GM18505 (cell line): ENCODE measurements around the gene FGF19.
A peak's percentile ranks its signal among the peaks of the same experiment; 100 is the strongest.

ENCODE experiments used
- ATAC-seq: cut with Tn5 transposase; IDR thresholded peaks from one replicate; pipeline ENCODE4 v1.9.1; 2021; ENCODE audit not compliant: unreplicated experiment
- POLR2A ChIP-seq: IDR thresholded peaks from 4 replicates; pipeline ENCODE4 v1.6.1; 2011; ENCODE audit warnings: borderline replicate concordance; ENCODE audit not compliant: insufficient read depth, insufficient read length; ENCODE audit errors: extremely low read depth

Gene FGF19

GRCh38 chr11:69682221-69682620, 21.6 kb downstream of the FGF19 start:
- ATAC-seq, result no peak
- no peak for TF ChIP-seq POLR2A

DNA sequence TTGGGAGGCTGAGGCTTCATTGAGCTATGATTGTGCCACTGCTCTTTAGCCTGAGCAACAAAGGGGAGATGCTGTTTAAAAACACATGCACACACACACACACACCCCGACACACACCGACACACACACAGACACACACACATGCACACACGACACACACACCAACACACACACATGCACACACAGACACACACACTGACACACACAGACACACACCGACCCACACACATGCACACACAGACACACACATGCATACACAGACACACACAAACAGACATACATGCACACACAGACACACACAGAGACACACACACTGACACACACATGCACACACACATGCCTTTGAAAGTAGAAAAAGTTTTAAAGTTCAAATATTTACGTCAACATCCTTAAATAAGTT, 23.1 kb downstream of the FGF19 start:
- ATAC-seq, result no peak
- no peak for TF ChIP-seq POLR2A

DNA sequence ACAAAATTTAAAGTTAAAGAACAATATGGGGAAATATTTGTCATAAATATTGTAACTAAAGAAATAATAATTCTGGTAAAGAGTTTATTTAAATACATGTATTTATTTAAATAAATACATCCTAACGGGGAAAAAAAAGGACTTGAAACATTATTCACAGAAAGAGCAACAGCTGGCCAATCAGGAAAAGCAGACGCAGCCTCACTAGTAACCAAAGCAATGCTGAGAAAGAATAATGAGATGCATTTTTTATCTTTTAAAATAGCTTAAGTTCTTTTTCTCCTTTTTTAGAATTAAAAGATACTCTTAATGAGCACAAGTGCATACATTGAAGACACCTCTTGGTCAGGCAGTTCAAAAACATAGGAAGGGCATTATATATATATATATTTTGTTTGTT, 26.1 kb downstream of the FGF19 start:
- no peak for TF ChIP-seq POLR2A
- ATAC-seq, result no peak

DNA sequence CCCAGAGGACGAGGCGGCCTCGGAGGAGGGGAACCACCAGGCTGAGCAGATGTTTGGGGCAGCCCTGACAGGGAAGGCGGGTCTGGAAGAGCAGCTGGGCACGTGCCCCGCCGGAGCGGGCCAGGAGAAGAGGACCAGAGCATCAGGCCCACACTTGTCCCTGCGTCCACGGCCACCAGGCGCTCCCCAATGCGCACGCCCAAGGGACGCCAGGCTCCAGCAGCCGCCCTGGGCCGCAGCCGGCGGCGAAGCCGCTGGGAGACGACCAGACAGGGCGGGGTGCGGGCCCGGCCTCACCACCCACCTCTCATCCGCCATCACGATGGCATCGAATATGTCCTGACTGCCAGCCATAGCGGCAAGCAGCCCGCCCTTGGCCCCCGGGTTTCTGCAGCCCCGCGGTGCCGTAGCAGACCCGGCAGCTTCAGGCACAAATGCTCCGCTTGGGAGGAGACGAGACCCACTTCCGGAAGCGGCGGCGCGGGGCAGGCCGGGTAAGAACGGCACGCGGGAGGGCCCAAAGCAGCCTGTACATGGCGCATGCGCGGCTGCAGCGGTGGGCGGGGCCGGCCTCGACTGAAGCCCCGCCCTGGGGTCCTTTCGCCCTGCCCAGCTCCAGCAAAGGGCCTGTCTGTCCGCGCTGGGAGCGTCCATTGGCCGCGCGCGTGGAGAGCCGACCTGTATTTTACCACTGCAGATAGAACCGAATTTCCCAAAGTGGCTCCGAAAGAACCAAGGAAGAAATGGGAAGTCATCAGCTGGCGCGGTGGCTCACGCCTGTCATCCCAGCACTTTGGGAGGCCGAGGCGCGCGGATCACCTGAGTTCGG, 28.7 kb downstream of the FGF19 start, which contains the start of gene LTO1:
Gene LTO1 (minus strand): TSS at position 468 of the 829 bp plus-strand sequence. CDS start 114 bp downstream, at position 354.
- peak; percentile 80 for ATAC-seq
- peak; percentile 93 for TF ChIP-seq POLR2A

DNA sequence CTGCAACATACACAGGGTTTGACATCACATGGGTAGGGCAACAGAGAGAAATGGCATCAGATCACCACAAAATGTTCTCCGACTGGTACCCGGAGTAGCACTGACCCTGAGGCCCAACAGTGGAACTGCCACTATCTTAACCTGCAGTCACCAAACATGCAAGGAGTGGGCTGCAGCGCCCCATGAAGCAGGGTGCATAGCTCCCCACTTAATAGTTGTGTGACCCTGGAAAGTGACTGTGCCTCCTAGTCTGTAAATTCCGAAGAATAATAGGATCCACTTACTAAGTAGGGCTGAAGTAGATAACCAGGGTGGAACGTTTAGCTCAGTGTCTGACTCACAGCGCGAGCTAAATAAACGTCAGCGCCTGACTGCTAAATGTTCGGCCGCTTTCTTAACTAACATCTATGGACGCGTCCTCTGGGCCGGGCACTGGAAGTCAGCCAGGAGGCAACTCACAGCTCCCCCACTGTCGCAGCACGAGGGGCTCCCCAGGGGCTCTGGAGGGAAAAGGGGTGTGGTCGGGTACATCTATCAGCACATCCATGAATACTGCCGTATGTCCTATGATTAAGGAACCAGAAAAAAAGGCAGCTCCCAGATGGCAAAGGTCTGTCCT, 29.4 kb downstream of the FGF19 start:
- no peak for ATAC-seq
- no peak for TF ChIP-seq POLR2A

DNA sequence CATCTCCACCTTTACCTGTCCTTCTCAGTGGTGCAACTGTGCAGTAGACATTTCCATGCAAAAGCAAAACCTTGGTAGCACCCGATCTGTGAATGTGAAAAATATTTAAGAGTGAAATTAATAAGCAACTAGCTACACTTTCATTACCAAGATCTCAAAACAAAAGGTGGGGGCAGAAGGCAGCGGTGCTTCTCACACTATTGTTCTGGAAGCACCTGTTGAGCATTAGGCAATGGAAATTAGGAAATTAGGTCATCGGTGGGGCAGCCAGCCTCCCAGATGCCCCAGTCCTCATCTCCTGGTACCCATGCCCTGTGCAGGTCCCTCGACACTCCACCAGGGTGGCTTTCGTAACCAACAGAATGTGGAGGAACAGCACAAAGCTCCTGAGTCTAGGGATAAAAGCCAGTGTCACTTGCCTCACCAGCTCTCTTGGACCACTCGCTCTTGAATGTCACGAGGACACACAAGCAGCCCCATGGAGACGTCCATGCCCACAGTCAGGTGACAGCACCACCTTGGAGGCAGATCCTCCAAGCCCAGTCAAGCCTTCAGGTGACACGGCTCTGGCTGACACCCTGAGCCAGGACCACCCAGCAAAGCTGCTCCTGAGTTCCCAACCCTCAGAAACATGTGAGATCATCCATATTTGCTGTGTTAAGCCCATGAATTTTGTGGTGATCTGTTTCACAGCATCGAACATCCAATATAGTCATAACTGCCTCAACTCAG, 31.9 kb downstream of the FGF19 start:
- no peak for TF ChIP-seq POLR2A
- no peak for ATAC-seq

DNA sequence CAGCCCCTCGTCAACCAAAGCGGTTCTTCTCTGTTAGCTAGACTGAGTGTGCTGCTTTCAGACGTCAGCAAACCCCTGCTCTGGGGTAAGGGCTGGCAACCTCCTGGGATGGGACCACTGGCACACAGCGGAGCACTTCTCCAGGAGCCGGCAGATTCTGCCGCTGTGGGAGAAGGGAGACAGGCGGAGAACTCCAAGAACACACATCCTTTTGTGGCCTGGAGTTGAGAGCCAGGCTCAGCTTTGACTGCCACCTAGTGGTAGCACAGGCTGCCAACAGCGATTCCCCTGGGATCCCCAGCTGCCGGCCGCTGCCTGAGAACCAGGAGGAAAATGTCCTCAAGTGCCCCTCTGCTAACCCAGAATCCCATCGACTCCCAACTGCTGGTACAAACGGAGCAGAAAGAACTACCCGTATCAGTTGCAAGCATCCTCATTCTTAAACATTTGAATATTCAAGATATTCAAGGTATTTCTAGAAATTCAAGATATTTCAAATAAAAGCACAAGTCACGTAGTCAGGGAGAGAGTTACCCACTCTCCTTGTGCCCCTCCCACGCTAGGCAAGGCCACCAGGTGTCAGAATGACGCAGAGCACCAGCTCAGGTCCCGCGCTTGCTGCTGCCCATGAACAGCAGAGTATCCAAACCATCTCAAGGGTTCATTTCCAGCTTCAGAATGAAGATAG, 33.5 kb downstream of the FGF19 start:
- TF ChIP-seq POLR2A, result no peak
- ATAC-seq, result no peak

GRCh38 chr11:69669486-69669885, 34.3 kb downstream of the FGF19 start:
- no peak for ATAC-seq
- TF ChIP-seq POLR2A, result no peak

DNA sequence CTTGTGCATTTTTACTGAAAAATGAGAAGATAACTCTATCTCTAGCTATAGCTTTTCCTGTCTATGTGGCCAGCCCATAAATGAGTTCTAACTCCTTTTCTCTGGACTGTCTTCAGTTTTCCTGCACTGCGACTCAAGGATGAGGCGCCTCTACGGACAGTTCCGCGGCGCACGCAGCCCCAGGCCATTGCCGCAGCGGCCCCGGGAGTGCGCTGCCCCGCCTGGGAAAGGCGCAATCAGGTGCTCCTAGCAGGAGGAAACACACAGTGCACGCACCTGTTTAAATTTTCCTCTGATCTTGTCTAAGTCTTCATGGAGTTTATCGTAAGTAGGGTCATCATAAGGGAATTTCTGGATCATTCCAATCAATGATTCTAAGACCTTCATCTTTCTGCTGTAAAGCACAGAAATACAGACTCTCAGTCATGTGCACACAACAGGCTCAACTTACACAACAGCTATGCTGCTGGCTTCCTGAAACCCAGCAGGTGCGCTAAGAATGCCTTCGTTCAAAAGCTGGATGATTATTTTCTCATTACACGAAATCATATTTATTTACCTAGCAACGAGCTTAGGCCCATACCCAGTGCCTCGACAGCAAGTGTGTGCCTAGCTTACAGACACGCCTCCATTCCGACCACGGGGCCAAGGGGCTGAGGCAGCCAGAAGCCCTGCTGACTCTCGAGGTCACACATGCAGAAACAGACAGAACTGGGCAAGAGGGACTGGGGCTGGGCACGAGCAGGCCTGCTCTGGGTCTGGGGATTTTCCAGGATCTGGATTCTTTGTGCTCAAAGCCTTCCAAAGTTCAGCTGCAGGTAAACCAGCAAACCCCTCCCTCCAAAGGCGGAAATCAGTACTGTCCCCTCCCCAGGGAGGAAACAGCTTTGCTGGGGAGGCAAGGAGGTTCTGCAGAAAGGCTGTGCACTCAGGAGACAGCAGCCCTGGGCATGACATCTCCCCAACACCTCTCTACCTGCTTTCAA, 35.9 kb downstream of the FGF19 start:
- no peak for TF ChIP-seq POLR2A
- ATAC-seq, result no peak

- TF ChIP-seq POLR2A, result no peak
- no peak for ATAC-seq
These were observed 36.9 kb downstream of the FGF19 start for GRCh38 chr11:69666752-69667536.

DNA sequence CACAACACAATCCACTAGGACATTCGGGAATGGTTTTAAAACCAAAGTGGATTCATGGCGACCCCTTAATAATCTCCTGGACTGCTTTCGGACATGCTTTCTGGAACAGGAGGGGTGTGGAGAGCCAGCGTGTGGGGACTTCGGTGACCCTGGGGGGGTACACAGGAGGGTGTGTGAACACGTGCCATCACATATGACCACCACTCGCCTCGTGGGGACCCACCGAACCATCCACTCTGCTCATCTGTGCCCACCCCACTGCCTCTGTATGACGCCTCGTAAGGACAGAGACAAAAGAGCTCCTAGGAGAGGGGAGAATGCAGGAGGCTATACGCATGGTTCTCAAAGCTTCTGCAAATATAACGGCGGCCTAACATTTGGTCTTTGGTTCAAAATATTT, 37.6 kb downstream of the FGF19 start:
- ATAC-seq, result no peak
- TF ChIP-seq POLR2A, result no peak

- no peak for TF ChIP-seq POLR2A
- ATAC-seq, result no peak
These were observed 38.2 kb downstream of the FGF19 start for GRCh38 chr11:69665669-69666068.

GRCh38 chr11:69664901-69665300, 38.9 kb downstream of the FGF19 start:
- no peak for TF ChIP-seq POLR2A
- ATAC-seq, result no peak
